Measurements from ENCODE around the gene FGF1. TPM values are rescaled to one million over a fixed set of nuclear protein-coding genes. Genes with fewer than 3 reads are reported as not detected.

FGF1 gene
- total RNA-seq, 1 donor from 2014 or later = not detected

DNA sequence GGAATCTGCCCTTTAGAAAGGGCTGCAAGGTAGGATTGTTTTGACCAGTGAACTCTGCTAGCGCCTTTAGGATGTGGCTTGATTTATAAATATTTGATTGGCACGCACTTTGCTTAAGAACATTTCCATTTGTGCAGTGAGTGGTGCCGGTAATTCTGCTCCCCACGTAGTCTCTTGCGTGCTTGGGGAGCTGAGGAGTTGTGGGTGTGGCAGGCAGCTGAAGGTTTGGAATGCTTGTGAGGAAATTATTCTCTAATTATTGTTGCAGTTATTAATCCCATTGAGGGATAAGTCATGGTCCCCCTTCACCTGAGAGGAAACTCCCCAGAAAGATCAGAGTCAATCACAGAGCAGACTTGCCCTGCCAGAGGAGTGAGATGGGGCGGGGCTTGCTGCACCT is 76.7 kb downstream of the FGF1 start:
- H3K9me3 Mint-ChIP-seq (ENCODE audit: low read depth) = no peaks in the 10 kb centered on the region
- no peak overlapping the region for H3K27ac Mint-ChIP-seq
- H3K4me1 Mint-ChIP-seq (ENCODE audit: low read depth) = peaks cover 11% of the 10 kb centered on the region
- DNase-seq (ENCODE audit: low spot score, unreplicated experiment) = no peak
- peaks cover 13% of the 10 kb centered on the region for H3K27me3 Mint-ChIP-seq
- TF ChIP-seq, protein P1, sequence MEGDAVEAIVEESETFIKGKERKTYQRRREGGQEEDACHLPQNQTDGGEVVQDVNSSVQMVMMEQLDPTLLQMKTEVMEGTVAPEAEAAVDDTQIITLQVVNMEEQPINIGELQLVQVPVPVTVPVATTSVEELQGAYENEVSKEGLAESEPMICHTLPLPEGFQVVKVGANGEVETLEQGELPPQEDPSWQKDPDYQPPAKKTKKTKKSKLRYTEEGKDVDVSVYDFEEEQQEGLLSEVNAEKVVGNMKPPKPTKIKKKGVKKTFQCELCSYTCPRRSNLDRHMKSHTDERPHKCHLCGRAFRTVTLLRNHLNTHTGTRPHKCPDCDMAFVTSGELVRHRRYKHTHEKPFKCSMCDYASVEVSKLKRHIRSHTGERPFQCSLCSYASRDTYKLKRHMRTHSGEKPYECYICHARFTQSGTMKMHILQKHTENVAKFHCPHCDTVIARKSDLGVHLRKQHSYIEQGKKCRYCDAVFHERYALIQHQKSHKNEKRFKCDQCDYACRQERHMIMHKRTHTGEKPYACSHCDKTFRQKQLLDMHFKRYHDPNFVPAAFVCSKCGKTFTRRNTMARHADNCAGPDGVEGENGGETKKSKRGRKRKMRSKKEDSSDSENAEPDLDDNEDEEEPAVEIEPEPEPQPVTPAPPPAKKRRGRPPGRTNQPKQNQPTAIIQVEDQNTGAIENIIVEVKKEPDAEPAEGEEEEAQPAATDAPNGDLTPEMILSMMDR (IDR thresholded peaks at IDR 0.05; ENCODE audit: unreplicated experiment) = no peak
- no peaks in the 10 kb centered on the region for H3K36me3 Mint-ChIP-seq (ENCODE audit: insufficient read depth)
- no peak overlapping the region for H3K4me3 Mint-ChIP-seq (ENCODE audit: low read depth)

DNA sequence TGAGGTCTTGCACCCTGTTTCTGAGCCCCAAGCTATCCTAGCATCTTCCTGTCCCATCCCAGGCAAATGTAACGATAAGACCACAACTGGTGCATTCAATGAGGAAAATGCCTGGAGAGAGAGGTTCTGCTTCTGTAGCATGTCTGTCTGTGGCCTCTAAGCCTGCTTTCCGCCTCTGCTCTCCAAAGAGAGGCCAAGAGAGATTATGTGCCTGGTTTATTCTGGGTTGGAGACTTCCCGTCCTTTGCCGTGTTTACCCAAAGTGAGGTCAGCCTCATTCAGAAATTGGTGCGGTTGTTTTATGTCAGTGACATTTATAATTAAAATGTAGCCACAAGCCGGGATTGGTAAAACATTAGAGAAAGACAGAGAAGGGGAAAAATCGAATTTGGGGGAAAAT is 77.8 kb downstream of the FGF1 start:
- no peak for DNase-seq (ENCODE audit: low spot score, unreplicated experiment)
- Mint-ChIP-seq H3K4me3 (ENCODE audit: low read depth) (no peak overlapping the region), H3K36me3 (ENCODE audit: insufficient read depth) (no peaks in the 10 kb centered on the region), H3K27ac (no peak overlapping the region), H3K9me3 (ENCODE audit: low read depth) (no peaks in the 10 kb centered on the region), H3K27me3 (peaks cover 13% of the 10 kb centered on the region), H3K4me1 (ENCODE audit: low read depth) (peaks cover 11% of the 10 kb centered on the region)
- TF ChIP-seq, protein P1 (IDR thresholded peaks at IDR 0.05; ENCODE audit: unreplicated experiment) = no peak

DNA sequence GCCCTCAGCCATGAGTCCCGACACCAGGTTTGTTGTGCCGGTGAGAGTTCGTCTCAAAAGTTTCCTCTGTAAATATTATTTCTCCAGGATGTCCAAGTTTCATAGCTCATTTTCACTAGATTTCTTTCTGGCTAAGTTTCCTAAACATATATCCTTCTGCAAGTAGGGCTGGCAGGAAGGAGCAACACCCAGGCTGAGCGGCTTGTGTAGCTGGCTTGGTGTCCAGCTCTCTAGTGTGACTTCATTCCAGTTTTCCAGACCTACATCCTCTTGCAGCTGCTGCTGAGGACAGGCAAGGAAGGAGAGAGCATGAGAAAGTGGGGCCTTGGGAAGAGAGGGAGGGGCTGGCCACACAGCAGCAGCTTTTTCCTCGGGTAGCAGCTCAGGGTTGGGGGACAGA is 80.3 kb downstream of the FGF1 start:
- no peaks in the 10 kb centered on the region for H3K9me3 Mint-ChIP-seq (ENCODE audit: low read depth)
- no peaks in the 10 kb centered on the region for H3K36me3 Mint-ChIP-seq (ENCODE audit: insufficient read depth)
- H3K4me3 Mint-ChIP-seq (ENCODE audit: low read depth) = no peak overlapping the region
- peaks cover 13% of the 10 kb centered on the region for H3K4me1 Mint-ChIP-seq (ENCODE audit: low read depth)
- TF ChIP-seq, protein P1 (IDR thresholded peaks at IDR 0.05; ENCODE audit: unreplicated experiment) = no peak
- no peak overlapping the region for H3K27ac Mint-ChIP-seq
- H3K27me3 Mint-ChIP-seq = no peaks in the 10 kb centered on the region
- DNase-seq (ENCODE audit: low spot score, unreplicated experiment) = no peak

DNA sequence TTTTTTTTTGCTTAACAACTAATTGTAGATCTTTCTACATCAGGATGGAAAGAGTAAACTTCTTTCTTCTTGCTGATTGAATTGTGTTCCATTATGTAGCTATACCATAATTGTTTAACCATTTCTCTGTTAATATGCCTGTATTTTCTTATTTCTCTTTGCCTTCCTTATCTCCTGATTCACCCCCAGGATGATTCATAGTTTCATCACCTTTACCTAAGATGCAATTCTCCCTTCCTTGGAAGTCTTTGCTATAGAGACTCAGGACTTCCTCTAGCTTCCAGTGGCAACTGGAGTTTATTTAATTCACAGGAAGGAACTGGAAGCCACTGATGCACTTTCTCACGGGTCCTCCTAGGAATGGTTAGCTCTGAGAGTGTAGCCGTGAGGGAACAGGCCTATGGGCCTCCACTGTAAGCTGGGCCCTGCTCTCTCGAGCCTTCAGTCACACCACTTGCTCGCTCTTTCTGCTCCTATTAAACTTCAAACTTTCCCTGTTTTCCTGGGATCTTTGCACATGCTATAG is 83.1 kb downstream of the FGF1 start:
- H3K27ac Mint-ChIP-seq = no peak overlapping the region
- H3K27me3 Mint-ChIP-seq = no peaks in the 10 kb centered on the region
- no peak overlapping the region for H3K4me3 Mint-ChIP-seq (ENCODE audit: low read depth)
- TF ChIP-seq, protein P1 (IDR thresholded peaks at IDR 0.05; ENCODE audit: unreplicated experiment) = no peak
- no peaks in the 10 kb centered on the region for H3K9me3 Mint-ChIP-seq (ENCODE audit: low read depth)
- DNase-seq (ENCODE audit: low spot score, unreplicated experiment) = no peak
- H3K4me1 Mint-ChIP-seq (ENCODE audit: low read depth) = peaks cover 13% of the 10 kb centered on the region
- H3K36me3 Mint-ChIP-seq (ENCODE audit: insufficient read depth) = no peaks in the 10 kb centered on the region

GRCh38 chr5:142601432-142601831 is 84.5 kb downstream of the FGF1 start:
- TF ChIP-seq, protein P1 (IDR thresholded peaks at IDR 0.05; ENCODE audit: unreplicated experiment) = no peak
- H3K4me3 Mint-ChIP-seq (ENCODE audit: low read depth) = no peak overlapping the region
- H3K4me1 Mint-ChIP-seq (ENCODE audit: low read depth) = peaks cover 8% of the 10 kb centered on the region
- no peaks in the 10 kb centered on the region for H3K36me3 Mint-ChIP-seq (ENCODE audit: insufficient read depth)
- no peak for DNase-seq (ENCODE audit: low spot score, unreplicated experiment)
- no peak overlapping the region for H3K27ac Mint-ChIP-seq
- H3K27me3 Mint-ChIP-seq = no peaks in the 10 kb centered on the region
- no peaks in the 10 kb centered on the region for H3K9me3 Mint-ChIP-seq (ENCODE audit: low read depth)

Measured in progenitor cell of endocrine pancreas (in vitro differentiated cells).